DMS53 (cell line): ENCODE data around the gene A1CF.
A peak's percentile ranks its signal among the peaks of the same experiment; 100 is the strongest.

Experiments used
- DNase-seq: peaks from one replicate; lab custom pipeline; 2025; lab: John Stamatoyannopoulos, UW

A1CF gene

DNA sequence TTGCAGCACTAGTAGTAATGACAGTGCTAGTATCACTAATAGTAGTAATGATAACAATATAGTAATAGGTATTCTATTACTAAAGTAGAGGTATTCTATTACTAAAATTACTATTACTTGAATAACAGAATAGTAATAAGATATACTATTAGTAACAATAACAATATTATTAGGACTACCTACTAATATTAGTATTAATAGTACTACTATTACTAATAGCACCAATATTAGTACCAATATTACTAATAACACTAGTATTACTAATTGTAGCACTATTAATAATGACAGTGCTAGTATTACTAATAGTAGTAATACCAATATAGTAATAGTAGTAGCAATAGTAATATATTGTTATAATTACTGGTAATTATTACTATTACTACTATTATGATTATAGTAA lies 24.1 kb downstream of the A1CF start:
- no peak for DNase-seq

DNA sequence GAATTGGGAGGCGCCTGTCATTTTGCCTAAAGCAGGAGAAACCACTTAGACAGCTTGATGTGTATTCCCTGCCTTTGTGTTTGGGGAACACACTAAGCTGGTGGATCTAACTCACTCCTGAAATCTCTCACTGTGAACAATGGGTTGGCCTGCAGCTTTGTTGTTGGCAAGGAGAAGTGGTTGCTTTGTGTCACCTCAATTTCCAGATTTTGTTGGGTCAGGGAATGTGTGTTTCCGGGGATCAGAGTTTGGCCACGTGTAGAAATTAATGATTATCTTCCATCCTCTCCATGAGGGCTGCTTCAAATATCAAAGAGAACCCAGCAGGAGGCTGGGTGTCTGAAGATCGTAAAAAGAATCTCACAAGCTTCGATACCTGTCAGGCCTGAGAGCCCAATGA lies 27.8 kb downstream of the A1CF start:
- DNase-seq: no peak

DNA sequence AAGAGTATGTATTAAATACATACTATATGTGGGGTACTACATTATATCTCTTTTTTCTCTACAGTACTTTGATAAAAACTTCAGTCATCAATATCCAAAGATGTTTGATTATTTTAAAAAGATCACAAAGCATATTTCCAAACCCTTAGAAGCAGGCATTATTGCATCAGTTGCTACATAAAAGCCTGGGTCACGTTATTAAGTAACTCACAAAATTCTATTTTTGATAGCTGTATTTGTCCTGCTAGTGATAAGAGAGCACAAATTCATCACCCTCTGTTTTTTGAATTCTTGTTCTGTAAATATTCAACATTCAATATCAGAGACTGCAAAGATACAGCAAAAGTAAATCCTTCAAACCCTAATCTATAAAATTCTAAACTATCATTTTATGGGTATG lies 30.0 kb downstream of the A1CF start:
- DNase-seq: no peak

DNA sequence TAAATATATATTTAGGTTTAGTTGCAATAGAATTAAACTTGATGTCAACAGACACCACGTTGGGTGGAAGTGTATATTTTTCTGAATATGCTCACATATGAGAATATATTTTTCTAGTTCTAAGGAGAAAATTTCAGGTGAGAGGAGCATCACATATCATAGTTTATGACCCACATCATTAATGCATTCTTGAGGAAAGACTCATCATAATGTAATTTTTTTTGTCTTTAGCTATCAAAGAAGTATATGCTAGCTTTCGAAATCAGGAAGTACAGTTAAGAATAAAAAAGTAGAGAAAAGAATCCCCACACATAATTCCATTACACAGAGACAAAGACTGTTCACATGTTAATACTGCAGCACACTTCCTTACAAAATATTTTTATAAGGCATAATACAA lies 30.4 kb downstream of the A1CF start:
- DNase-seq: no peak

DNA sequence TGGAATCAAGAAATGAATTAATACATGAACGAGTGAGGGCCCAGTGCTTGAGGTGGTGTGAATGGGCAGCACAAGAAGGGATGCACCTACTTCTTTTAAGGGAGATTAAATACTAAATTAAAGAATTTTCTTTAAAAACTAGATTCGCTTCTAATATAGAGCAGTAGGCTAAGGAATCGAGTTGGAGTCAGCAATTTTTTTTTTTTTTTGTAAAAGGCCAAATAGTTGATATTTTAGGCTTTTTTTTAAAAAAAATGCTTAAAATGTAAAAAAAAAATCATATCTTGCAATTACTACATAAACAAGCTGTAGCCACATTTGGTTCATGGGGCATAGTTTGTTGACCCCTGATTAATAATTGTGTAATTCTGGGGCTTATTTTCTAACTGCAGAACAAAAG lies 31.9 kb downstream of the A1CF start:
- no peak for DNase-seq

DNA sequence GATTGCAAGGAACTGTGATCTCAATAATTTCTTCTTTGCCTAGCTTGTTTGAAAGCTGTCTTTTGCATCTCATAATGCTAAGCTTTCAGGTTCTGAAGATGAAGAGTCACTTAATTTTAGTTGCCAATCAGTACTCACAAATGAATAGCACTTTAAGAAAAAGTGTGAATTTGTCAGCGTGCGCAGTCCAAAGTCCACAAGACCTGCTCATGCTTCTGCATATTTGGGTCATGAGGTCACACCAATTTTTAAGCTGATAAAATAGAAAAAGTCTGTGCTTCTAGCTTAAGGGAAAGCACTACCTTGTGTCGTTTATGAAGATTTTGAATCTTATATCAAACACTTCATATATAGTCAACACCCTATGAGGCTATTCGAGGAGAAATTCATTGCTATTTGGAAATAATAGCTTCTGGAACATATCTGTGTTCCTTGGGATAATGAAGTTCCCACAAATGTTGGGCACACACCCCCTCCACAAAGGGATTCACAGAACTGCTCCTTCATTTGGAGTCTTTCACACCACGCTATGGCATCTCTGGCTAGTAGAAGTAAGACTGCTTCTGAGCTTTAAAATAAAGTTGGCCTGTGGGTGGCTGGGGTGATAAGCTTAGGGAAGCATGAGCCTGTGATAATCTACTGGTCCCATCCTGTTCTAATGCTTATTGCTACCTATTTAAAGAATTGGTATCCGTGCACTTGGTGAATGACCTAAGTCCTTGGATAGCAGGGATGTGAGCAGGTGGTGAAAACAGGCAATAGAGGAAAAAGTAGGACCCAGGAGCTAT lies 33.3 kb downstream of the A1CF start:
- DNase-seq: no peak

DNA sequence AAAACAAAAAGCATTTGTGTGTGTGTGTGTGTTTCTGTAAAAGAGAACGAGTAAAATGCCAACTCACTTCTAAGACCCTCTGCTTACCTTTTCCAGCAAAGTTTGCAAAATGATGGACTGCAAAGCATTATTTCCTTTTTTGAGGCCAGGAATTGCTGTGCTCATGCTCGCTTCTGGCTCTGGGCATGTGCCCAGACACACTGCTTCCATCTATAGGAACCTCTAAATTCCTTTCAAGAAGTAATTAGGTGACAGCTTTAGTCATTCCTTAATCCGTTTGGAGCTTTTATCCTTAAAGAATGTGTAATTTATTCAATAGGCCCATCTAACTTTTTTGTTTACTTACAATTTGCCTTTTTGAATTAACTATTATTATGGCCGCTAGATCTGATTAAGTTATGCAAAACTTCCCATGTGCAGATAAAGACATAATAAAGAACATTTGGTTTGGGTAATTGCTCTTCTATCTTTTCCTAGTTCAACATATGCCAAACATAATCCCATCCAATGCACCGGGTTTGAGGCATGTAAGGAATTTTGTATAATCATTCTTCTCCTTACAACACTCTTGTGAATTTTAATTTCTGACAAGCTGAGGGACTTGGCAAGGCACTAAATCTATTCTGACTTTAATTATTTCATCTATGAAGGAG lies 34.7 kb downstream of the A1CF start:
- no peak for DNase-seq

DNA sequence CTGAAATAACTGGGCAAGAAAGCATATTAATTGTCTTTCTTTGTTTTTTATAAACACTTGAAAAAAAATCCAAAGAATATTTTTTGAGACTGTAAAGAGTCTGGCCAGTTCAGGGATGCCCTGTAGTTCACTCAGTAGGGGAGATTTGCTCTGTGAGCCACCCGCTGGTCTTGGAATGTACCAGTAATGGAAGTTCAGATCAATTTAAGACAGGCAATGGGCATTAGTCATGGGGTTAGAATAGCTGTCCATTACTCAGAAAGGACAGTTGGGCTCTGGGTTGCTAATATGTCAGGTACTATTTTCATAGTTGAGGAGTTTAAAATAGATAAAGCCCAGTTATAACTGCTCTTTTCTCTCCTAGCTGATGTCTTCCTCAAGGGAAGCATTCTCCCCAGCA lies 38.7 kb downstream of the A1CF start:
- no peak for DNase-seq

DNA sequence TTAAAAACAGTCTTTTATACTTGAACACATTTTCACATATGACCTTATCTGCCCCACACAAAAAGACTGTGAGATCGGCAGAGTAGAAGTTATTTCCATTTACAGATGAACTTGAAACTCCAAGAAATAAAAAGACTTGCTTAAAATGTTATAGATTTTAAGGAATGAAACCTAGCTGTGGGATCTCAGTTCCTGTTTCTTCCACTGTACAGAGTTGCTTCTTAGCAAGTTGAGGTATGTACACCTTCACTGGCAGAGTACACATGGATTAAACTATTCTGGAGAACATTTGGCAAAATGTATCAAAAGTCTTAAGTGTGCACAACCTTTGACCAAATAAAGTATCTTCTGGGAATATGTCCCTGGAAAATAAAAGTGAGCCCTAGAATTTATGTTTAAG lies 48.3 kb downstream of the A1CF start:
- DNase-seq: no peak

DNA sequence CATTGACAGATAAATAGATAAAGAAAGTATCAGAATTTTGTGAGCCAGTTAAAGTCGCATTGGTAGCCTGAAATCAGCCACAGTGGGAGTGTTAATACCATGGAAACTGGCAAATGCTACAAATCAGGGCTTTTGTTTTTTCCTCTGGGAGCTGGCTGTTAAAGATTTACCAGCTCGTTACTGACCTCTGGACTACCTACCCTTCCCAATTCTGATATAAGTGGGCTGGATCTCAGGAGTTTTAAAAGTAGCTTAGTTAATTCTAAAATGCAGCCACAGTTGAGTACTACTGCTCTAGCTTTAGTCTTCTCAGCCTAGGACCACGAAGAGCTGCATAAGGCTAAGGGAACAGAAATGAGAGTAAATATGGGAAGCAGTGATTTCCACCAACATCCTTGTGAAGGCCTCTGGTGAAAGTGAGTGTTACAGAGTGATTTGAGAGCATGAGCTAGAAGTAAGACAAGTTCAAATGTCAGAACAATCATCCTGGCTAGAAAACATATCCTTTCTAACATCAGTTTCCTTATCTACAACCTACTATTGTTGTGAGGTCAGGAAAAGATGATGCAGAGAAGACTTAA lies 53.2 kb downstream of the A1CF start:
- no peak for DNase-seq

DNA sequence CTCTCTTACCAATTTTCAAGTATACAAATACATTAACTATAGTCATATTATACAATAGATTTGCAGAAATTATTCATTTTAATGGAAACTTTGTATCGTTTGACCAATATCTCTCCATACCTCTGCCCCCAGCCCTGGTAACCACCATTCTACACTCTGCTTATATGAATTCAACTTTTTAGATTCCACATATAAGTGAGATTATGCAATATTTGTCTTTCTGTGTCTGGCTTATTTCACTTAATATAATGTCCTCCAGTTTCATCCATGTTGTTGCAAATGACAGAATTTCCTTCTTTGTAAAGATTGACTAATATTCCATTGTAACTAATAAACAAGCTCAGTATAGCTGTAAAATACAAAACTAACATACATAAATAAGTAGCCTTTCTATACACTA lies 55.4 kb downstream of the A1CF start:
- no peak for DNase-seq

DNA sequence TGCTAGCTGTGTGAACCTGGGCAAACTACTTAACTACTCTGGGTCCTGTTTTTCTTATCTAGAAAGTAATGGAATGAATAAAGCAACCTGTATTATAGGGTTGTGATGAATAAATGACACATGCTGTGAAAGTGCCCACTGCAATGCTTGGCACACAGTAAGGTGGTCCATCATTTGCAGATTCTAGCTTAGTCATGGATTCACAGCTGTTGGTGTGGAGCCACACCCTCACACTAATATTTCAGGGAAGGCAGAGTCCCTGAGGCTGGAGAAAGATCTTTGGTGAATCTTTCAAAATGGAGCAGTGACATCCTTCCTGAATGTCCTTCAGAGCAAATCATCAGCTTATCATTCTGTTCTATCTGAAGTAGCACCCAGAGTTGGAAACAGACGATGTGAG lies 60.6 kb downstream of the A1CF start:
- no peak for DNase-seq

DNA sequence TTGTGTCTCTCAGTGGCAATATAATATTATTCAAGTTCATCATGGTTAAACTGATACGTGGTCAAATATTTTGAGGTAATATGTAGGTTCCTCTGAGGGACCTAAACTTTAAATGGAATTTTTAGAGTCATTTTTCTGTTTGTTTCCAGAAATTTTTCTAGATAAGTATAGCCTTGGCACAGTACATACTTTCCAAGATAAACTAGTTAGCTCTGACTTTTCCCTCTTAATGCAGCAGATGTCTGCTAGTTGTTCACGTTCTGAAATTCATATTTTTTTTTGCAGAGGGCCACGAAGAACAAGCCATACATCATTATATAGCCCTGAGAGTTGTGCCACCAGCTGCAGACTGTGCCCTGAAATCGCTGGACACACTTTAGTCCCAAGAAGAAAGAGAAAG lies 61.6 kb downstream of the A1CF start:
- no peak for DNase-seq

DNA sequence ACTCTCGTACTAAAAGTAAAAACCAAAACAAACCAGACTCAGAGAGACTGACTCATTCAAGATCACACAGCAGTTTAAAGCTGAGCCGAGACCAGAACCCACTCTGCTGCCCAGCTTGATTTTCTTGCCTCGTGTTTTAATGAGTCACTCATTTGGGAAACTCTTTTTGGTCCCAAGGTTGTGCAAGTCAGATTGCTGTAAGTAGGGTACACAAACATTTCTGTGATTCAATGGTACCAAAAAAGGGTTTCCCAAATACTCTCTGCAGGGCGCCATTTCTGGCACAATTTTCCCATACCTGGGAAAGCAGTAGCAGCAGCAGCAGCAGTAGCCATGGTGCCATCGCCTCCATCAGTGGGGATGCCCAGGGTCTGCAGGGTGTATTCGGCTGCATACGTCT lies 75.8 kb downstream of the A1CF start:
- DNase-seq: no peak

DNA sequence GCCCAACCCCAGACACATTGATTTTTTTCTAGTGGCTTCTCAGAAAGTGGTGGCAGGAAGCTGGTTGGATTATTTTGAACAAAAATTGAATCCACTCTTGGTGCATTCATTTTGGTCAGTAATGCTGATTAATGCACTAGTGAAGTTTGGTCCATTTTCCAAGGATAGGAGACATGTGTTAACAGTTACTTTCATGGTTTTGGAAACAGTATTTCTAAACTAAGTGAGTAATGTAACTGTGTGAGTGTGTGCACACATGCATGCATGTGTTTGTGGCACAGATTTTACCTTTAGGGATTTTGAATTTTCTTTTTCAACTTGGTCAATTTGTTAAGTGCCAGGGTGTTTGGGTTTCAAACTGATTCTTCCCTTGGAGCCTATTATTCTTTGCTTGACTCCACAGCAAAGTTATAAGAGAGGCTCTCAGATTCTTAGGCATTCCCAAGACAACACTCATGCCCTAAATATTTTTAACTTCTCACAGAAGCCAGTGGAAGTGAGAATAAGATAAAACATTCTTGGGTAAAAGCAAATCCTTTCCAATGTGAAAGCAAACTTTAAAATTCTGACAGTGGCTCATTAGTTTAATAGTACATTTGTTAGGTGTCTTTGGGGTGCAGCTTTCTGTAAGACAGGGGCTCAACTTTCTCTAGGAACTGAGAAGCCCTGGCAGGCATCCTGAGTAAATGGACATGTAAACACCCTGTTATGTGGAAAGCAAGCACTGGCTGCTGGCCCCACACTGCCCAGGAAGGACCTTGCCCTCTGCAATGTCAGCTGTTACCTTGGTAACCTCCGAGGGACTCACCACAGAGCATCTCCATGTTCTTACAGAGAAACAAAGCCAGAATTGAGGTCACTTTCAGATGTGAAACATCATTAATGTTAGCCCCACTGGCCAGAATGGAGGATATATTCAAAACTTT lies 77.3 kb downstream of the A1CF start:
- DNase-seq: peak; percentile 62

DNA sequence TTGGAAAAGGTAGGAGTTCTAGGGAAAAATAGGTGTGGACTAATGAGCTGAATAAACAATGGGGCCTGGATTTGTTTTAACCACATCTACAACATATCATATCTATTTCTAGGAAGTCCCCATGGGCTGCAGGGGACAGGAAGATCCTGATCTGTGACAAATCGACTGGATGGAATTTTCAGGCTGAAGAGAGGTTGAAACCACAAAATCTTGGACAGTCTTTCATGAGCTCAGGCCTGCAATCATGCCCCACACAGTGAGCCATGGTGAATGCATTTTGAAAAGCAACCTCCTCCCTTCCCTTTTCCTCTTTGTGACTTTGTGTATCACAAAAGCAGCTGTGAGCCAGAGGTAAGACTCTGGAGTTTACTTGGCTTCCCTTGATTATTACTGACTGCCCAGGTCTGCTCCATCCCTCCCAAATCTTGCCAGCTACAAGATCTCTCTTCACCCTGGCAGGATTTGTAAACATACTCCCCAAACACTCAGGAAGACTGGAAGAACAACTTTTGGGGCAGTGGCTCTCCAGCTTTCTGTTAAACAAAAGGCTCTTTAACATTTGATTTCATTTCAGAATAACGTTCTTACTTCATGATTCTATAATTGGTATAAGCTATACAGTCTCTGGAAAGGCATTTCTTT lies 79.3 kb downstream of the A1CF start:
- DNase-seq: peak; percentile 30

DNA sequence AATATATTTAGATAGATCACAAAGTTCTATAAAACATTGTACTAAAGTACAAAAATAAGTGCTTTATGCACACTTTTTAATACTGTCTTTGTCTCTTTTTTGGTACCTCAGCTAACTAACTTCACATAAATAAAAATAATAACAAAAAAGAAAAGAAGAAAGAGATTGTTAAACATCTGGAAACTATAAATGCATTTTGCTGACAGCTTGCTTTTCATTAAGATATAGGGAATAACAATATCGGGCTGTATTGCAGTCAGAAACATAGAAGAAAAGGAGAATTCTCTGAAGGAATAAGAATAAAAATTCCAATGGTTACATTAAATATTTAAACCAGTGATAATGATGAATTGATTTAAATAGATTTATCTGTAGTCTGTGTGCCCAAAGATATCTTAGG lies 85.8 kb downstream of the A1CF start:
- no peak for DNase-seq

DNA sequence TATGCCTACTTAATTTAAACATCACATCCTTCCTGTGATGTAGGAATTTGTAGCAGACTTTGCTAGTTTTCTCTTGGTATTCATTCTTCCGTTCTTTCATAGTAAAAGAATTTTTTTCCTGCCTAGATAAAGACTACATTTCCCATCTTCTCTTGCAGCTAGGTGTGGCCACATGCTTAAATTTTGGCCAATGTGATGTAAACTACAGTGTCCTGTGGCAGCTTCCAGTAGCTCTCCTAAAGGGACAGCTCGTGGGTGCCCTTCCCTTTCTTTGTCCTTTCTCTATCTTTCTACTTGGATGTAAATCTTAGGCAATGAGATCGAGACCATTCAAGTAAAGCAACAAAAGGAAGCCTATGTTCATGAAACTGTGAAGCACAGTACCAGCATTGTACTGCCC lies 87.1 kb downstream of the A1CF start:
- no peak for DNase-seq

DNA sequence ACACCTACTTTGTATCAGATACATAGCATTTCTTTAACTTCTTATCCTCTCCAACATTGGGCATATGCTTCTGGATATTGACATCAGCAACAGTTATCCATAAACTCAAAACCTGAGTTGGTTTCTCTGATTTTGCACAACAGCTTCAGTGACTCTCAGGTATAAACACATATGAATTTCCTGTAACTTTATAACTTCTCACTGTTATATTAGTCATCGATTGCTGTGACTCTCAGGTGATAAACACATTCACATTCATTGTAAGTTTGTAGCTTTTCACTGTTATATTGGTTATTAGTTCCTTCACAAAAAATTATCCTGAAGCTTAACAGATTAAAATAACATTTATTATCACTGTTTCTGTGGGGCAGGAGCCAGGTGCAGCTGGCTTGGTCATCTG lies 88.7 kb downstream of the A1CF start:
- no peak for DNase-seq

DNA sequence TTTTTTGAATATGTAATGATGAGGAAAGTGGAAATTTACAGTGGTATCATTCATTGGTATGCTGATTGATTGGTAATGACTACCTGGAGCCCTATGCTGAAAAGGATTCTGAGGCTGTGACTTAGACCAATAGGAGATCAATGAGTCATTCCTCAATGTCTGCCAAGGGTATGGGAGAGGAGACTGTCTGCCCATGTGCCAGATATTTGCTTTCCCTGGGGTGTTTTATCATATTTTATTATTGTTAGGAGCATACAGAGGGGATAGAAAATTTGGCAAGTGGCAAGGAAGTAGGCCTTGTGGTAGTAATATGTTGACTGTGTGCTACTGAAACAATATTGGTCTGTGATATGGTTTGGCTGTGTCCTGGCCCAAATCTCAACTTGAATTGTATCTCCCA lies 90.9 kb downstream of the A1CF start:
- DNase-seq: no peak

DNA sequence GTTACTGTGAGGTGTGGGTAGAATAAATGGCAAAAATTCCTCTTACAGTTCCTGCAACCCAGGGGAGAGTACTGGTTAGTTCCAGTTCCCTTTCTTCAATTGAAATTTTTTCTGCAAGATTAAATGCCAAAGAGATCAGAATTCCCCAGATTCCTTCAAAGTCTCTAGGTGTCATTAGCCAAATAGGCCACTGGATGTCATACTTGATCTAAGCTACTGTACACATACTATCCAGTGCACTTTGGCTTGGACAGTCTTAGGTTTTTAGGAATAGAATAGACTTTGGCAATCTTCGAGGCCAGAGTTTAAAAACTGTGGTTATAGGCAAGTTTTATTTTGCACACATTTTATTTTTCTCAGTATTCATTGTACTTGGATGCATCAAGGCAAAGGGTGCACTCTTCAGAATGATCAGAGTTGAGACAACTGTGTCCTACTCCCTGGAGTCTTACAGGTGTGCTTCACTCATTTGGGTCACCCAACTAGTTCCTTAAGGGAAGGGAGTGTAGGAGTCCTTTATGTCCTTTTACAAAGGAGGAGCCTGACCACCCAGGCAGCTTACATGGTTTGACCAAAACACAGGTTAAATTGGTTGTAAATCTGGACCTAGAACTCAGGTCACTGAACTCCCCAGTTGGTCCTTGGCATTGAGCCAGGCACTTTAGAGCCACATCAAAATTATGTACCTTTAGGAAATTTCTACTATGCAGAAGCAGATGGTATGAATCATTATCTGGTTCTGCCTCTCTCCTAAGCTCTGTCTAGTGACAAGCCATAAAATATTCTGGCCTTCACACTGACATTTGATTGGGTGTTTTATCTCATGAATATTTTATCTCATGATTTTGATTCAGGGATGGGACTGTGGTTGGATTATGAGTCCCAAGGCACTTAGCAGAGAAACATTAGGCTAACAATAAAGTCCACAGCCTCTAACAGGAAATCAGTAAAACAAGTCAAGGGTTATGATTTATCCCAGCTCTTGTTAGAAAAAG lies 96.2 kb downstream of the A1CF start:
- peak; percentile 77 for DNase-seq
